Activated CD4-positive, alpha-beta T cell treated with anti-CD3 and anti-CD28 coated beads, Interleukin-2, amount 10 ng/mL, durations not matched to agents 7 days and 5 days (primary cell): ENCODE measurements around the gene SNAPIN. TPM values are rescaled to one million over a fixed set of nuclear protein-coding genes. Genes with fewer than 3 reads are reported as not detected.
A peak's percentile ranks its signal among the peaks of the same experiment; 100 is the strongest.
"Not testable (repeated sequence)": the region's sequence is repeated elsewhere in the genome, so short reads cannot be mapped to it uniquely, and the experiment has no call there.

Source experiments
- CTCF ChIA-PET: fragments of 350-600 bp; sonication (Branson Sonifier 250); formaldehyde crosslinking; loops from one replicate; lab custom pipeline; 2021; ENCODE audit warnings: antibody characterized with exemption; lab: Charles Lee
- POLR2A ChIA-PET: fragments of 350-600 bp; sonication (Branson Sonifier 250); formaldehyde crosslinking; loops from one replicate; lab custom pipeline; 2021; ENCODE audit warnings: antibody characterized with exemption; lab: Charles Lee
- DNase-seq: peaks from one replicate; pipeline ENCODE4 v3.0.0-alpha.2; 2020
- H3K27ac Mint-ChIP-seq: one replicate; pipeline ENCODE4 v1.8.0; 2021; ENCODE audit warnings: mild to moderate bottlenecking, moderate library complexity, mixed read lengths
- H3K27me3 Mint-ChIP-seq: one replicate; pipeline ENCODE4 v1.8.0; 2021; ENCODE audit warnings: mixed read lengths
- H3K36me3 Mint-ChIP-seq: one replicate; pipeline ENCODE4 v1.8.0; 2021; ENCODE audit warnings: low read depth, mixed read lengths
- H3K4me1 Mint-ChIP-seq: one replicate; pipeline ENCODE4 v1.8.0; 2021; ENCODE audit warnings: mixed read lengths
- H3K4me3 Mint-ChIP-seq: one replicate; pipeline ENCODE4 v1.8.0; 2021; ENCODE audit warnings: mild to moderate bottlenecking, moderate library complexity, mixed read lengths
- H3K9me3 Mint-ChIP-seq: one replicate; pipeline ENCODE4 v1.8.0; 2021; ENCODE audit warnings: mixed read lengths
- total RNA-seq, 2 experiments: library from RNA; stranded (reverse); gene quantifications; one replicate each; pipeline ENCODE4 v1.2.3, GENCODE V29; 2021

The SNAPIN gene
- total RNA-seq, 2 experiments from 2014 or later = 36.1 to 39.6 TPM

GRCh38 chr1:153671628-153672353 lies 13.3 kb downstream of the SNAPIN start:
- Mint-ChIP-seq H3K36me3 (peaks cover 34% of the 10 kb centered on the region), H3K4me1 (peaks cover 32% of the 10 kb centered on the region)
- not testable (repeated sequence) for H3K4me3 Mint-ChIP-seq, H3K27me3 Mint-ChIP-seq, H3K9me3 Mint-ChIP-seq, H3K27ac Mint-ChIP-seq
- DNase-seq = peak; percentile 49
- CTCF ChIA-PET = interaction anchor here (0.6 to 1.8 kb wide), 16 partner anchors 9 to 931 kb away, joined by 3 to 6 read pairs (median 4); partner anchors contain the start of genes CHTOP and SLC27A3
- POLR2A ChIA-PET = interaction anchor here (0.6 to 1.7 kb wide), 5 partner anchors 37 to 809 kb away, joined by 3 to 10 read pairs (median 6); partner anchors contain the start of genes CHTOP, JTB and RPS27

- ChIA-PET CTCF (no interaction called here), POLR2A (no interaction called here)
- H3K36me3 Mint-ChIP-seq = peaks cover 17% of the 10 kb centered on the region
- H3K4me3 Mint-ChIP-seq = no peak overlapping the region
- no peak for DNase-seq
- H3K27me3 Mint-ChIP-seq = peaks cover 15% of the 10 kb centered on the region
- peaks cover 32% of the 10 kb centered on the region for H3K4me1 Mint-ChIP-seq
- no peaks in the 10 kb centered on the region for H3K9me3 Mint-ChIP-seq
- peak overlapping the region; percentile 56 for H3K27ac Mint-ChIP-seq
These were observed 15.0 kb downstream of the SNAPIN start for GRCh38 chr1:153673511-153673910.

GRCh38 chr1:153677718-153678518 lies 19.4 kb downstream of the SNAPIN start:
- Mint-ChIP-seq H3K27me3 (peaks cover 44% of the 10 kb centered on the region), H3K4me1 (peaks cover 23% of the 10 kb centered on the region)

GRCh38 chr1:153678519-153679336 lies 20.2 kb downstream of the SNAPIN start, which contains the start of gene NPR1:
NPR1 (plus strand) TSS chr1:153678688; CDS start chr1:153679109, 421 bp downstream.
- H3K9me3 Mint-ChIP-seq = no peaks in the 10 kb centered on the region
- no peaks in the 10 kb centered on the region for H3K36me3 Mint-ChIP-seq
- no peak within 1 kb of the TSS for H3K27ac Mint-ChIP-seq
- ChIA-PET CTCF (interaction anchor here (0.5 to 1.0 kb wide), 3 partner anchors 57 to 1925 kb away, joined by 3 read pairs; no protein-coding TSS in a partner anchor), POLR2A (no interaction called here)
- DNase-seq = peak; percentile 42
- H3K4me3 Mint-ChIP-seq = peak within 1 kb of the TSS; percentile 61
- H3K27me3 Mint-ChIP-seq = peaks cover 46% of the 10 kb centered on the region
- peaks cover 21% of the 10 kb centered on the region for H3K4me1 Mint-ChIP-seq

More at GRCh38 chr1:153677718-153678518, 19.4 kb downstream of the SNAPIN start:
- Mint-ChIP-seq H3K36me3 (no peaks in the 10 kb centered on the region), H3K4me3 (peak overlapping the region; percentile 61), H3K27ac (no peak overlapping the region), H3K9me3 (no peaks in the 10 kb centered on the region)
- ChIA-PET POLR2A (no interaction called here), CTCF (interaction anchor here (0.5 to 1.0 kb wide), 4 partner anchors 26 to 1926 kb away, joined by 3 to 5 read pairs (median 3); partner anchors contain the start of gene RAB13)
- peak; percentile 53 for DNase-seq

GRCh38 chr1:153679337-153680119 lies 21.0 kb downstream of the SNAPIN start:
- POLR2A ChIA-PET = no interaction called here
- peaks cover 21% of the 10 kb centered on the region for H3K4me1 Mint-ChIP-seq

GRCh38 chr1:153680120-153680403 lies 21.6 kb downstream of the SNAPIN start:
- Mint-ChIP-seq H3K27ac (peak overlapping the region; percentile 26), H3K9me3 (no peaks in the 10 kb centered on the region), H3K4me1 (peaks cover 21% of the 10 kb centered on the region), H3K27me3 (peaks cover 51% of the 10 kb centered on the region), H3K36me3 (no peaks in the 10 kb centered on the region), H3K4me3 (no peak overlapping the region)
- ChIA-PET POLR2A (no interaction called here), CTCF (interaction anchor here (0.7 to 1.5 kb wide), 5 partner anchors 10 to 306 kb away, joined by 3 to 5 read pairs (median 3); partner anchors contain the start of genes CREB3L4 and RAB13)
- DNase-seq = no peak

More at GRCh38 chr1:153679337-153680119, 21.0 kb downstream of the SNAPIN start:
- CTCF ChIA-PET = interaction anchor here (0.6 to 1.2 kb wide), 6 partner anchors 10 to 307 kb away, joined by 3 to 4 read pairs (median 3); partner anchors contain the start of genes CREB3L4 and RAB13
- Mint-ChIP-seq H3K4me3 (peak overlapping the region; percentile 29), H3K9me3 (no peaks in the 10 kb centered on the region), H3K27me3 (peaks cover 49% of the 10 kb centered on the region), H3K36me3 (no peaks in the 10 kb centered on the region), H3K27ac (no peak overlapping the region)
- peak; percentile 28 for DNase-seq

- Mint-ChIP-seq H3K9me3 (no peaks in the 10 kb centered on the region), H3K4me1 (peaks cover 17% of the 10 kb centered on the region), H3K27ac (no peak overlapping the region), H3K27me3 (peaks cover 46% of the 10 kb centered on the region), H3K36me3 (no peaks in the 10 kb centered on the region), H3K4me3 (no peak overlapping the region)
- POLR2A ChIA-PET = no interaction called here
- no peak for DNase-seq
- CTCF ChIA-PET = interaction anchor here (1.3 to 1.9 kb wide), 3 partner anchors 11 to 68 kb away, joined by 3 to 6 read pairs (median 4); no protein-coding TSS in a partner anchor
These were observed 24.2 kb downstream of the SNAPIN start for GRCh38 chr1:153682730-153683129.

GRCh38 chr1:153683854-153684253 lies 25.4 kb downstream of the SNAPIN start:
- ChIA-PET POLR2A (no interaction called here), CTCF (interaction anchor here (0.5 to 1.9 kb wide), 3 partner anchors 12 to 89 kb away, joined by 3 to 6 read pairs (median 3); no protein-coding TSS in a partner anchor)
- DNase-seq = no peak
- Mint-ChIP-seq H3K27me3 (peaks cover 35% of the 10 kb centered on the region), H3K4me3 (no peak overlapping the region), H3K9me3 (no peaks in the 10 kb centered on the region), H3K4me1 (peaks cover 7% of the 10 kb centered on the region), H3K36me3 (no peaks in the 10 kb centered on the region), H3K27ac (no peak overlapping the region)

GRCh38 chr1:153684892-153685291 lies 26.4 kb downstream of the SNAPIN start:
- Mint-ChIP-seq H3K36me3 (no peaks in the 10 kb centered on the region), H3K27me3 (peaks cover 31% of the 10 kb centered on the region), H3K27ac (no peak overlapping the region), H3K9me3 (no peaks in the 10 kb centered on the region), H3K4me1 (peaks cover 3% of the 10 kb centered on the region), H3K4me3 (no peak overlapping the region)
- POLR2A ChIA-PET = no interaction called here
- CTCF ChIA-PET = interaction anchor here (1.2 kb wide), 1 partner anchor 88 kb away, joined by 3 read pairs; no protein-coding TSS in a partner anchor
- DNase-seq = no peak

- Mint-ChIP-seq H3K36me3 (no peaks in the 10 kb centered on the region), H3K27ac (no peak overlapping the region), H3K4me3 (no peak overlapping the region), H3K27me3 (peaks cover 25% of the 10 kb centered on the region), H3K9me3 (no peaks in the 10 kb centered on the region), H3K4me1 (no peaks in the 10 kb centered on the region)
- ChIA-PET CTCF (no interaction called here), POLR2A (no interaction called here)
- no peak for DNase-seq
These were observed 27.2 kb downstream of the SNAPIN start for GRCh38 chr1:153685544-153686340.
